Measurements from ENCODE around the gene CDH13.

CDH13 gene

DNA sequence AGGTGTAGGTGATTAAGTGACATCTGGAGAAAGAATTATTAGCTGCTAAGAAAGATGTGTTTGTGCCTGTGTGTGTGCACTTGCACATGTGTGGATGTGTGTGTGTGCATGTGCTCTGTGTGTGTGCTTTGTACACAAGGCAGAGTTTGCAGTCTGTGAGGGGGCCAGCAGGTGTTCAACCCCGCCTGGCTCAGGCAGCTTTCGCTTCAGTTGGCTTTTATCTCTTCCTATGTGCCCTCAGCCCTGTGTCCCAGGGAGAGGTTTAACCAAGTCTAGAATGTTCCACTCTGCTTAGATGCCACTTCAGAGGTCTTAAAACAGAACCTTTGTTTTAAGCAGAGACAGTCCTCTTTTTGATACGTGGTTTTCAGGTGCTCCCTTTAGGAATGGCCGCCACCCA lies 58.8 kb downstream of the CDH13 start:
- no peak for DNase-seq (ENCODE audit: low spot score)
- no peak for FAIRE-seq

DNA sequence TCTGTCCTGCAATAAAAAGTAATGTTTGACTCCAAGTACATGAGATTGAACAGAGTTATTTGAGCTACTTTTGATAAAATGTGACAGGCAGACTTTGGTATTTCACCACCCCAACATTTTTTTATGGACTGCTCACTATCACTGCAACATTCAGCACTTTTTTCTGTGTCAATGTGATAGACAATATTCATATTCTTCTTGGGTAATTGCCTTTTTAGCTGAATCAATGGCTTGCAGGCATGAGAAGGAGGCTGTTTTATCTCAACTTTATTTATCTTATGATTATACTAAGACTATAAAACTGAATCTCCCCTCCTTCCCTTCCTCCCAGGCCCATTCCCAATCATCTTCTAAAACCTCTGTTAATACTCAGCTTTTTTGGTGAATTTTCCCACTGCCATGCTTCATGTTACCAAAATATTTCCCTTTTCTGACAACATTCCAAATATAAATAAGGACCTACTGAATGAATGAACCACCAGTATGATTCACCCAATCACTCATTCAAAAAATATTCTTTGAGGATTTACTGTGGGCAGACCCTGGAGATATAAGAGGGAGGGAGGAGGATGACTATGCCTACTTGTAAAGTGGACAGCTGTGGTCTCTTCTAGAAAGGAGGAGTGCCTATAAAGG lies 67.6 kb downstream of the CDH13 start:
- DNase-seq (ENCODE audit: low spot score) (peak; percentile 59), FAIRE-seq (peak; percentile 44)

- FAIRE-seq = no peak
- peak; percentile 17 for DNase-seq (ENCODE audit: low spot score)
Measured at GRCh38 chr16:82695806-82696205, 69.0 kb downstream of the CDH13 start.

GRCh38 chr16:82699260-82699659 lies 72.5 kb downstream of the CDH13 start:
- DNase-seq (ENCODE audit: low spot score) (no peak), FAIRE-seq (no peak)

DNA sequence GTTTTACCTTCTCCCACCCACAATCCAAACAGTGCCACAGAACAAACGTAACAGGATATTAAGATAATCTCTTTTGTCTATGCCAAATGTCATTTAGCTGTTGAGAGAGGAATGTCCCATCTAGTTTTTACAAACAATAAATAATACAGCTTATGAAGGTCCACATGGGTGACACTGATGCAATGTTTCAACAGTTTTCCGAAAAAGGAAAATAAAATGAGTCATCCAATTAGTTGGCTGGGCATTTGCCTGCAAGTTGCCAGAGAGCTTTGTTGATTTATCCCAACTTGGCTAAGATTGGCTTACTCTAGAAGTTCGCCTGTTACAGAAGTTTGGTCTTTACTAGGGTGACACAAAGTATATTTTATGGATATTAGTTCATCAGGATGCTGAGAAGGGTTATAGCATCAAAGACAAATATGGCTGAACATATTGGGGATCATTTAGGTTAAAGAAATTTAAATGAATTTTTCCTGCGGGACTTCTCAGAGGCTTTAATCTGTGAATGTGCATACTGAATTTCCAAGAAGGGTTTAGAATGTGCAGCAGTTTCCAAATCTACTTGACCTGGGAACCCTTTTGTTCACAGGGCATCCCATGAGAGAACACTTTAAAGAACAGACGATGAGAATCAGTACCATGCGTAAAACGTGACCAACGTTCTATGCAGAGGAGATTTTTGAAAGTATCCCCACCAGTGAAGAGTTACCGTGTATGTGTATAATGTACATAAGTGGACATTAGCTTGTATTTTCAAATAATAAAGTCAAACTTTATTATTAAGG lies 73.1 kb downstream of the CDH13 start:
- FAIRE-seq (no peak), DNase-seq (ENCODE audit: low spot score) (no peak)

DNA sequence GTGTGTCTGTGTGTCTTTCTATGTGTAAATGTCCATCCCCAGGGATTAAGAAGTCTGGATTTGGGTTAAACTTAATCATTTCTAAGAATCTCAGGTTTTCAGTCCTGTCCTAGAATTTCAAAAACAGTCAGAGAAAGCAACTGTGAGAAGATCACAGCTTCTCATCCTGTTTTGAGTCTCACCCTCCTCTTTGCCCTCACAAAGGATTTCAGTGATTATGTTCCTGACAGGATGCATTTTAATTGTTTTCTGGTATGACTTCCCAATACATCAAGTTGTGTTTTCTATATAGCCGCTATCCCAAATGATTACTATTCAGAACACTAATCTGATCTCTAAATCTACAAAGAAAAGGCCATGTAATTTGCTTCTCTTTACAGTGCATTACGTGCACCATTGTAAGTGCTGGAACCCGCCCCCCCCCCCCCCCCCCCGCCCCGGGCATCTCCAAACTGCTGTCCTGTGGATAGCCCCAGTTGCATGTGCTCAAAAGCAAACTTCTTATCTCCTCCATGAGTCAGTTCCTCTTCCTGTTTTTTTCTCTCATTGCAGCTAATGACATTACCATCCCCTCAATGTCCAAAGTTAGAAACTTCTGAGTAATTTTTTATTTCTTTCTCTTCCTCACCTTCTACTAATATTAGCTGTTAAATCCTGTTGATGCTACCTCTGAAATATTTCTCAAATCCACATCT lies 73.9 kb downstream of the CDH13 start:
- FAIRE-seq = no peak
- DNase-seq (ENCODE audit: low spot score) = no peak

DNA sequence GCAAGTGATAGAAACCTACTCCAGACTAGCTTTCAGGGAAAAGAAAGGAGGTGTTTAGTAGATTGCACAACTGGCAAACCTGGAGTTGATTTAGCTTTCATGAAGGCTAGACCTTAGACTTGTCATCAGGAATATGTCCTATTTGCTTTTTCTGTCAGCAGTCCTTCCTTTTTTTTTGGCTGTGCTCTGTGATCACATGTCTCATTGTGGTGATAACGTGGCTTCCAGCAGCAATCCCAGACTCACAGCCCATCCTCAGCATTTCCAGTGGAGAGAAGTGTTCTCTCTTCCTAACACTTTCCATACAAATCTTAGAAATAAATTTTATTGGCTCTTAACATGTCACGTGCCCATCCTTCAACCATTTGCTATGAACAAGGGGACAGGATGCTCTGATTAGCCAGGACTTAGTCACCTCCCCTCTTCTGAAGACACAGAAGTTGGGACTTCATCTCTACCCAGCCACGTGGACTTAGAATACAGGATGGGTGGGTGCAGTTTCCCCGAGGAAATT lies 74.7 kb downstream of the CDH13 start:
- FAIRE-seq = no peak
- DNase-seq (ENCODE audit: low spot score) = no peak

DNA sequence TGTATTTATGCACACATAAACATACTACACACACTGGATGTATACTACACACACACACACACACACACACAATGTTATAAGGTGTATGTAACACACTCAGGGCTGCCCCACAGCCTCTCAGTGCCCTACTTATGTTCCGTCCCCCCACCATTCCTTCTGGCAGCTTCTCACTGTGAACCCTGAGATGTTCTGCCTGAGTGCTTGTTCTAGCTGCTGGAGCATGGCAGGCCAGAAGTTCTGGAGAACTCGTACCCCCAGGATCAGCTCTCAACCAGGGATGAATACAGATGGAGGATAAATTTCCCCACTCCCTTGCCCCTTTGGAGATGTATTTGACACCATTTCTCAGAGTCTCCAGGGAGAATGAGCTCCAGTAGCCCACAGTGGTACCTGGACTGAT lies 76.4 kb downstream of the CDH13 start:
- no peak for FAIRE-seq

DNA sequence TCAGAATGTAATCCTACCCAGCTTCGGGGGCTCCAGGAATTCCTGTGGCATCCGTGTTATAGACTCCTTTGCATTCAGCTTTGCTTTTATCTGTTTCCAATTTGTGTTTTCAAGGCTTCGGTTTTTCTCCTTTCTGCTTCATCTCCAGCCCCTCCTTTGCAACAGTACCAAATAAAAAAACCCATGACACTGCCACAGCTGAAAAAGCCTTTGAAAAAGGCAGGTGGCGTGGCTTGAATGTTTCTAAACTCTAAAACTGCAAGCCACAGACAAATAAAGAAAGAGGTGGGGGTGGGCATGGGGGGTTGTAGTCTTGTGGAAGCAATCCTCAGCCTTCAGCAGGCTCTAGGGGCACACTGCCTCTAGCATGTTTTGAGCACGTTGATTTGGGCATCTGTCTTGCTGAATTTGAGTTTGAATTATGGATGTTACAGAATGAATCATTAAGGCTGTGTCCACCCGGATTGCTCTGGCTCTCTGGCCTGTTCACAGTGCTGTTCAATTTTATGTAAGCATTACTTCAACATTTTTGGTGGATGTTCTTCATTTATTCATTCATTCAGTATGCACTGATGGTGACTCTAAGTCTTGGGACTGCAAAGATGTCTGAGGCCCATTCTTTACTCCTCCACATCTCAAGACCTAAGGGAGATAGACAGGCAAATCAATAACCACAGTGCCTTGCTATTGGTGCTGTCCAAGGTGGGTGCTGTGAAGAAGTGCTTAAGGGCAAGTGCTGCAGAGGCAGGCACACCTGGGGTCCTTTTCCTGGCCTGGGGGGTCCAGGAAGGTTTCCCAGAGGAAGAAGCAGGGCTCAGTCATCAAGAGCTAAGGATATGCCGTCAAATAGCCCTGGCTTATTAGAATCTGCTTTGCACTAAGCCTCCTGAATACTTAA lies 77.4 kb downstream of the CDH13 start:
- DNase-seq (ENCODE audit: low spot score) (no peak), FAIRE-seq (no peak)

More for the DNA sequence above, 76.4 kb downstream of the CDH13 start:
- DNase-seq (ENCODE audit: low spot score) = no peak

DNA sequence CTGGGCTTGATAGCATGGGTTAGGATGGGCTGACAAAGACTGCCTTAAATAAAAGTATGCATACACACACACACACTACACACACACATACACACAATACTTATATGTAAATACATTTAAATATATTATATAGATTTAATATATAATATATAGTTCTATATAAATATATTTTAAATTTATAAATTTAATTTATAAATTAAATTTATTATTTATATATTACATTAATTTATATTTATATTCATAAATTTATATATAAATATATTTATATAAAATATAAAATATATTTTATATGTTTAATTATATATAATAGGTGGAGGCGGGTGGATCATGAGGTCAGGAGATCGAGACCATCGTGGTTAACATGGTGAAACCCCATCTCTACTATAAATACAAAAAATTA lies 83.2 kb downstream of the CDH13 start:
- peak; percentile 94 for FAIRE-seq
- no peak for DNase-seq (ENCODE audit: low spot score)

GRCh38 chr16:82713778-82714177 lies 87.0 kb downstream of the CDH13 start:
- FAIRE-seq = no peak

DNA sequence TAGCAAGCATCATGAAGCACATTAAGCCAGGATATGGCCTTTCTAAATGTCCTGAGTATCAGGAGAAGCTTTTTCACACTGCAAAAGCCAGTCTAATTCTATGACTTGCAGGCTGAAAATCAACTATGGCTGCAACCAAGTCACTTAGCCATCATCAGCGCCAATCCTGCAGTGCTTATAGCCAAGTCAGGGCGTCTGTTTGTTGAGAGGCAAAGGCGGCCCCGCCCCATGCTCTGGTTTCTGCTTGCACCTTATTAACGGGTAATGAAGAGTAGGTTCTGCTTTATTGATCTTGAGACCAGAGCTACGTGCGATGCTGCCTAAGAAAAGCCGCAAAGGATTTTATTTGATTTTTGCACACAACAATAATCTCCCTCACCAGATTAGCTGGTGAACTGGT lies 88.4 kb downstream of the CDH13 start:
- DNase-seq (ENCODE audit: low spot score) = no peak
- FAIRE-seq = no peak

More at GRCh38 chr16:82713778-82714177, 87.0 kb downstream of the CDH13 start:
- no peak for DNase-seq (ENCODE audit: low spot score)

- no peak for DNase-seq (ENCODE audit: low spot score)
- no peak for FAIRE-seq
Measured at GRCh38 chr16:82715833-82716232, 89.1 kb downstream of the CDH13 start.

DNA sequence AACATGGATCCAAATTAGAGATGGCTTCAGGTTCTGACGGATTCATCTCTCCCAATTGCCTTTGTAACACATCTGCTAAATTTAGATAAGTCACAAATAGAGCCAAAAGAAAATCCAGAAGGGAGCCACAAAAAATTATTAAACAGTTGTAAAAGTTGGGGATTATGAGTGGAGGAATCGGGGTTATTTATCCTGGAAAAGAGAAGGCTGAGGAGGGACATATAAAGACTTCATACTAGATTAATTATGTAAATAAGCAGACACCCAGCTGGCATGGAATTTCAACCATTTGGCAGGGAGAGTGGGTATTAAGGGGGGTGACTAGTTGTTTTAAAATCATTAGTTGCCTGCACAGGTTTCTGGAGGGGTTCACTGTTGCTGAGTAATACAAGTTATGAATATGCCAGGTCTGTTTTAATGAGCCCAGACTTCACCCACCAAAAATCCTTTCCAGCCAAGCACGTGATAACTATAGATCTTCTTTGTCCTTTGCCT lies 89.6 kb downstream of the CDH13 start:
- DNase-seq (ENCODE audit: low spot score) (no peak), FAIRE-seq (no peak)

DNA sequence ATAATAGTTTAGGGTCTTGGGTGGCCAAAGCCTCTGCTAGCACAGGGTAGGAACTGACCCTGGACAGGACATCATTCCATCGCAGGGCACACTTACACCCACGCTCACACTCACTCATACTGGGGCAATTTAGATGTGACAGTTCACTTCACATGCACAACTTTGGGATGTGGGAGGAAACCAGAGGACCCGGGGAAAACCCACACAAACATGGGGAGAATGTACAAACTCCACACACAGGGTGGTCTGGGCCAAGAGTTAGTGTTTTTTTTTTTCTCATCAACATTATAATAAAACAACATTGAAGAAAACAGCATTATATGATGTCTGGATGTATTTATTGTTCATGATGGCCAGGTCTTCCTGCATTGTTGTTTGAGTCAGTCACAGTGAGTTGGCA lies 93.6 kb downstream of the CDH13 start:
- FAIRE-seq (no peak), DNase-seq (ENCODE audit: low spot score) (no peak)

DNA sequence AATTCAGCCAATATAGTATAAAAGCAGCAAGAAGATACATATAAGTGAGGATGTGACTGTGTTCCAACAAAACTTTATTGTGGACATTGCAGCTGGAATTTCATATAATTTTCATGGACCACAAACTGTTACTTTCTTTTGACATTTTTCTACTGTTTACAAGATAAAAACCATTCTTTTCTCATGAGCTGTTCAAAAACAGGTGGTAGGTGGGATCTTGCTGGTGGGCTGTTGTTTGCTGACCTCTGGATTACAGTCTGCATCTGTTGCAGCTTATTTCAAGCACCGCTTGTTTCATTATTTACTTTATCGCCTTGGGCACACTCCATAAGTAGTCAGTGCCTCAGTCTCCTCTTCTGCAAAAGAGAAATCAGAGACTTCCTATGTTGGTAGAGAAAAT lies 99.5 kb downstream of the CDH13 start:
- no peak for DNase-seq (ENCODE audit: low spot score)
- no peak for FAIRE-seq

DNA sequence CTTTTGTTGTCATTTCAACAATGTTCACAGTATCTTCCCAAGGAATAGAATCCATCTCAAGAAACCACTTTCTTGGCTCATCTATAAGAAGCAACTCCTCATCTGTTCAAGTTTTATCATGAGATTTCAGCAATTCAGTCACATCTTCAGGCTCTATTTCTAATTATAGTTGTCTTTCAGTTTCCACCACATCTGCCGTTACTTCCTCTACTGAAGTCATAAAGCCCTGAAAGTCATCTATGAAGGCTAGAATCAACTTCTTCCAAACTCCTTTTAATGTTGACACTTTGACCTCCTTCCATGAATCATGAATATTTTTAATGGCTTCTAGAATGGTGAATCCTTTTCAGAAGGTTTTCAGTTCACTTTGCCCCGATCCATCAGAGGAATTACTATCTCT lies 102.1 kb downstream of the CDH13 start:
- FAIRE-seq = no peak

DNA sequence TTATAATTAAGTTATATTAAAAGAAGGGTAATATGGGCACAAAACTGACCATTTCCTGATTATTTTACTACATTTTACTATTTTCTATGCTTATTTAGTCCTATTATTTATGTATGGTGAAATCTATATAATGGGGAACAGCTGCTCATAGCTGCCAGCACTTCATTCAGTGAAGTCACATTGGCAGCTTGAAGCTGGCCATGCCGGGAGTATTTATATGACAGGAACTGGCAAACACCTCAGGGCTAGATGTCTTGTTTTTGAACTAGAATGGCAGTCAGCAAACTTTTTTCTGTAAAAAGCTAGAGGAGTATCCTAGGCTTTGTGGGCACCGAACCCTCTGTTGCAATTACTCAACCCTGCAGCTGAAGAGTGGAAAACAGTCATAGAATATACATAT lies 104.1 kb downstream of the CDH13 start:
- FAIRE-seq (no peak), DNase-seq (ENCODE audit: low spot score) (no peak)

More for the DNA sequence above, 102.1 kb downstream of the CDH13 start:
- DNase-seq (ENCODE audit: low spot score) = no peak

GRCh38 chr16:82732461-82732860 lies 105.7 kb downstream of the CDH13 start:
- DNase-seq (ENCODE audit: low spot score) (no peak), FAIRE-seq (no peak)

- no peak for FAIRE-seq
- no peak for DNase-seq (ENCODE audit: low spot score)
Measured at GRCh38 chr16:82735186-82735585, 108.4 kb downstream of the CDH13 start.

- DNase-seq (ENCODE audit: low spot score) (no peak), FAIRE-seq (no peak)
Measured at GRCh38 chr16:82735673-82736091, 108.9 kb downstream of the CDH13 start.

All from RCC 7860 (cell line).